ENCODE data around the gene MED10.

GRCh38 chr5:6358434-6358820 is 19.9 kb downstream of the MED10 start:
- TF ChIP-seq EZH2 (IDR thresholded peaks at IDR 0.05; ENCODE audit: insufficient read depth, low read length) = no peak
- TF ChIP-seq CTCF (IDR thresholded peaks at IDR 0.05; ENCODE audit: insufficient read depth, low read depth, low read length) = no peak
